Effector memory CD8-positive, alpha-beta T cell (primary cell): ENCODE measurements around the gene NCAN.
"Not testable (repeated sequence)": the region's sequence is repeated elsewhere in the genome, so short reads cannot be mapped to it uniquely, and the experiment has no call there.

Experiments used
- ATAC-seq: fragments of 150-1000 bp; cut with Tn5 transposase; replicated peaks from 2 replicates; pipeline ENCODE4 v1.10.0; 2021; ENCODE audit warnings: mild to moderate bottlenecking, moderate library complexity
- DNase-seq, 3 experiments: peaks; one replicate each; pipeline ENCODE4 v3.0.0; 2021
- H3K27ac Mint-ChIP-seq, 2 donors: one replicate each; pipeline ENCODE4 v1.8.0; 2022; ENCODE audit warnings: mild to moderate bottlenecking in 2 of 2, mixed read lengths in 2 of 2, moderate library complexity in 2 of 2
- H3K27me3 Mint-ChIP-seq, 2 donors: one replicate each; pipeline ENCODE4 v1.8.0; 2022; ENCODE audit warnings: mixed read lengths in 2 of 2
- H3K36me3 Mint-ChIP-seq: one replicate; pipeline ENCODE4 v1.8.0; 2022; ENCODE audit warnings: mild to moderate bottlenecking, moderate library complexity, mixed read lengths; ENCODE audit not compliant: insufficient read depth
- H3K4me1 Mint-ChIP-seq, 2 donors: one replicate each; pipeline ENCODE4 v1.8.0; 2022; ENCODE audit warnings: low read depth in 2 of 2, mixed read lengths in 2 of 2
- H3K4me3 Mint-ChIP-seq, 2 donors: one replicate each; pipeline ENCODE4 v1.8.0; 2022; ENCODE audit warnings: mild to moderate bottlenecking in 2 of 2, mixed read lengths in 2 of 2, moderate library complexity in 2 of 2
- H3K9me3 Mint-ChIP-seq, 2 donors: one replicate each; pipeline ENCODE4 v1.8.0; 2022; ENCODE audit warnings: mixed read lengths in 2 of 2

Gene NCAN

GRCh38 chr19:19240476-19240875 lies 28.7 kb downstream of the NCAN start:
- no peaks in the 10 kb centered on the region for H3K4me1 Mint-ChIP-seq
- H3K4me3 Mint-ChIP-seq = no peak overlapping the region
- H3K27me3 Mint-ChIP-seq = peaks cover 24 to 60% of the 10 kb centered on the region in 2 donors
- ATAC-seq (no peak), DNase-seq (no peak)
- peaks cover 3% of the 10 kb centered on the region for H3K36me3 Mint-ChIP-seq
- peaks cover 0 to 2% of the 10 kb centered on the region in 2 donors for H3K9me3 Mint-ChIP-seq
- H3K27ac Mint-ChIP-seq = no peak overlapping the region

- Mint-ChIP-seq H3K4me1 (no peaks in the 10 kb centered on the region), H3K27me3 (peaks cover 62 to 64% of the 10 kb centered on the region in 2 donors), H3K9me3 (no peaks in the 10 kb centered on the region), H3K27ac (peak overlapping the region in 1 of 2 donors; percentile 76), H3K36me3 (peaks cover 4% of the 10 kb centered on the region), H3K4me3 (no peak overlapping the region)
- ATAC-seq (no peak), DNase-seq (no peak)
Measured at GRCh38 chr19:19250196-19250801, 38.5 kb downstream of the NCAN start.

- H3K4me3 Mint-ChIP-seq, DNase-seq, H3K36me3 Mint-ChIP-seq, ATAC-seq, H3K27ac Mint-ChIP-seq, H3K4me1 Mint-ChIP-seq, H3K9me3 Mint-ChIP-seq: not testable (repeated sequence)
- H3K27me3 Mint-ChIP-seq = peaks cover 74 to 77% of the 10 kb centered on the region in 2 donors
Measured at GRCh38 chr19:19253409-19253808, 41.7 kb downstream of the NCAN start.

- DNase-seq = no peak
- no peak overlapping the region for H3K4me3 Mint-ChIP-seq
- H3K9me3 Mint-ChIP-seq = no peaks in the 10 kb centered on the region
Measured at GRCh38 chr19:19256072-19256969, 44.6 kb downstream of the NCAN start.

GRCh38 chr19:19257137-19257536 lies 45.4 kb downstream of the NCAN start:
- no peak overlapping the region for H3K27ac Mint-ChIP-seq

More at GRCh38 chr19:19256072-19256969, 44.6 kb downstream of the NCAN start:
- ATAC-seq = no peak
- peaks cover 4% of the 10 kb centered on the region for H3K36me3 Mint-ChIP-seq
- peaks cover 76 to 79% of the 10 kb centered on the region in 2 donors for H3K27me3 Mint-ChIP-seq
- H3K4me1 Mint-ChIP-seq = peaks cover 5 to 7% of the 10 kb centered on the region in 2 donors
- H3K27ac Mint-ChIP-seq = no peak overlapping the region

GRCh38 chr19:19257836-19258588 lies 46.3 kb downstream of the NCAN start:
- Mint-ChIP-seq H3K27ac (no peak overlapping the region), H3K9me3 (no peaks in the 10 kb centered on the region), H3K4me1 (peaks cover 12 to 13% of the 10 kb centered on the region in 2 donors), H3K27me3 (peaks cover 75 to 79% of the 10 kb centered on the region in 2 donors), H3K36me3 (peaks cover 4% of the 10 kb centered on the region), H3K4me3 (no peak overlapping the region)
- DNase-seq (no peak), ATAC-seq (no peak)

More at GRCh38 chr19:19257137-19257536, 45.4 kb downstream of the NCAN start:
- DNase-seq (no peak), ATAC-seq (no peak)
- H3K27me3 Mint-ChIP-seq = peaks cover 75 to 79% of the 10 kb centered on the region in 2 donors
- H3K9me3 Mint-ChIP-seq = no peaks in the 10 kb centered on the region
- H3K4me3 Mint-ChIP-seq = no peak overlapping the region
- peaks cover 9 to 10% of the 10 kb centered on the region in 2 donors for H3K4me1 Mint-ChIP-seq
- H3K36me3 Mint-ChIP-seq = peaks cover 4% of the 10 kb centered on the region

GRCh38 chr19:19258589-19259338 lies 47.0 kb downstream of the NCAN start:
- H3K36me3 Mint-ChIP-seq = peaks cover 4% of the 10 kb centered on the region
- no peak overlapping the region for H3K27ac Mint-ChIP-seq
- no peak for ATAC-seq
- peaks cover 72 to 83% of the 10 kb centered on the region in 2 donors for H3K27me3 Mint-ChIP-seq
- DNase-seq = no peak
- peaks cover 12 to 13% of the 10 kb centered on the region in 2 donors for H3K4me1 Mint-ChIP-seq
- no peaks in the 10 kb centered on the region for H3K9me3 Mint-ChIP-seq
- no peak overlapping the region for H3K4me3 Mint-ChIP-seq

GRCh38 chr19:19259741-19260140 lies 48.0 kb downstream of the NCAN start:
- no peak overlapping the region for H3K4me3 Mint-ChIP-seq
- no peaks in the 10 kb centered on the region for H3K36me3 Mint-ChIP-seq
- H3K27ac Mint-ChIP-seq = no peak overlapping the region
- DNase-seq (no peak), ATAC-seq (no peak)
- H3K27me3 Mint-ChIP-seq = peaks cover 67 to 87% of the 10 kb centered on the region in 2 donors
- H3K9me3 Mint-ChIP-seq = no peaks in the 10 kb centered on the region
- peaks cover 12 to 13% of the 10 kb centered on the region in 2 donors for H3K4me1 Mint-ChIP-seq

- no peaks in the 10 kb centered on the region for H3K9me3 Mint-ChIP-seq
- H3K36me3 Mint-ChIP-seq = no peaks in the 10 kb centered on the region
- DNase-seq (no peak), ATAC-seq (no peak)
- no peak overlapping the region for H3K27ac Mint-ChIP-seq
- peaks cover 58 to 78% of the 10 kb centered on the region in 2 donors for H3K27me3 Mint-ChIP-seq
- H3K4me3 Mint-ChIP-seq = peak overlapping the region in 1 of 2 donors; percentile 33
- H3K4me1 Mint-ChIP-seq = peaks cover 12 to 13% of the 10 kb centered on the region in 2 donors
Measured at GRCh38 chr19:19260417-19261214, 48.9 kb downstream of the NCAN start.

- H3K27me3 Mint-ChIP-seq = peaks cover 48 to 68% of the 10 kb centered on the region in 2 donors
- DNase-seq = no peak
- H3K36me3 Mint-ChIP-seq = no peaks in the 10 kb centered on the region
- H3K9me3 Mint-ChIP-seq = no peaks in the 10 kb centered on the region
- H3K4me1 Mint-ChIP-seq = peaks cover 9 to 12% of the 10 kb centered on the region in 2 donors
- ATAC-seq = peak; percentile 22
- peak overlapping the region; percentile 13 to 47 for H3K4me3 Mint-ChIP-seq
- H3K27ac Mint-ChIP-seq = no peak overlapping the region
Measured at GRCh38 chr19:19261350-19262189, 49.8 kb downstream of the NCAN start.

GRCh38 chr19:19262190-19263057 lies 50.7 kb downstream of the NCAN start:
- Mint-ChIP-seq H3K4me1 (peaks cover 8 to 9% of the 10 kb centered on the region in 2 donors), H3K27me3 (peaks cover 40 to 60% of the 10 kb centered on the region in 2 donors), H3K4me3 (peak overlapping the region; percentile 13 to 47), H3K9me3 (no peaks in the 10 kb centered on the region), H3K36me3 (no peaks in the 10 kb centered on the region), H3K27ac (no peak overlapping the region)
- ATAC-seq = no peak
- DNase-seq = no peak
